ENCODE data around the gene GRM4.

Gene GRM4

GRCh38 chr6:34110610-34111009, 35.3 kb downstream of the GRM4 start:
- FAIRE-seq, result no peak
- no peak for DNase-seq (ENCODE audit: low spot score)

GRCh38 chr6:34108176-34108575, 37.7 kb downstream of the GRM4 start:
- no peak for DNase-seq (ENCODE audit: low spot score)
- FAIRE-seq, result no peak

GRCh38 chr6:34106900-34107299, 39.0 kb downstream of the GRM4 start:
- FAIRE-seq (no peak), DNase-seq (ENCODE audit: low spot score) (no peak)

GRCh38 chr6:34106421-34106820, 39.5 kb downstream of the GRM4 start:
- FAIRE-seq (no peak), DNase-seq (ENCODE audit: low spot score) (no peak)

- FAIRE-seq (no peak), DNase-seq (ENCODE audit: low spot score) (no peak)
These were observed 41.3 kb downstream of the GRM4 start for GRCh38 chr6:34104628-34105027.

DNA sequence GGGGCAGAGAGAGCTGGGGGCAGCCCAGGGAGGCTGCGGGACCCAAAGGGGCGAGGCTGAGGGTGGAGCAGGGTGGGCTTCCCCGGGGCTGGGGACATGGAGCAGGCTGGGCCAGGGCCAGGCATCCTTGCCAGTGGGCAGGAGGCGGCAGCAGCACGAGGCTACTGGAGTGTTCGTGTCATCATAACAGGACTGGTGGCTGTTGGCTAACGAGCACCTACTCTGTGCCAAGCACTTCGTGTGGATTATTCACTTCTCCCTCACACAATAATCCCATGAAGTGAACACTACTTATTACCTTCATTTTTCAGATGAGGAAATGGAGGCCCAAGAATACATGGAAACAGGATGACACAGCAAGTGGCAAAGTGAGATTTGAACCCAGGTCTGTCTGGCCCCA, 41.7 kb downstream of the GRM4 start:
- FAIRE-seq, result no peak
- DNase-seq (ENCODE audit: low spot score), result no peak

DNA sequence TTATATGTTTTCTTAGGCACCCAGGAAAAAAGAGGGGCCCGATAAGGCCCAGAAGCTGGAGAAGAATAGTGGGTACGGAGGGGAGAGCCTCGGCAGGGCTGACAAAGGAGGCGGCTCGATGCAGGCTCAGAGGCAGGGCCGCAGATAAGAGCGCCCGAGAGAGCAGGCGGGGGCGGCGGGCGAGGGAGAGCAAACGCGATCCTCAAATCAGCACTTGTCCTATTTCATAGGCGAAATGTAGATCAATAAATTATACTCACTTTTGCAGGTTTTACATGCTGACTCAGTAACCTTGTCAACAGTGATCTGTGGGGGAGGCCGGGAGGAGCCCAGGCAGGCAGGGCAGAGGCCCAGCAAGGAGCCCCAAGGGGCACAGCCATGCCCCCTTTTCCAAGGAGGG, 42.6 kb downstream of the GRM4 start:
- DNase-seq (ENCODE audit: low spot score) (no peak), FAIRE-seq (no peak)

DNA sequence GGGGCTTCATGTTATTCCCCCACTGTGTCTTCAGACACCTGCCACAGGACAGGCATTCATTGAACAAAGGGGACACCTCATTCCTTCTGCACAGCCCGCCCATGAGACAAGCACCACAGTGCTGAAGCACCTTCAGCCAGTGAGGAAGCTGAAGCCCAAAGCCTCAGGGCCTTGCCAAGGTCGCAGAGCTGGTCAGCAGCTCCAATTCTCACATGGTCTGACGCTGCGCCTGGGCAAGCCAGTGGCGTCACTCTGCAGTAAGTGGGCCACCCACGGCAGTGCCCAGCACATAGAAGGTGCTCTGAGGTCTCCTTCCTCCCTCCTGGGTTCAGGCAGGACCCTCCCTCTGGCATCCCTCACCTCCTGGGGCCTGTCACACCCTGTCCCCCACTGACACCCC, 43.2 kb downstream of the GRM4 start:
- no peak for DNase-seq (ENCODE audit: low spot score)
- FAIRE-seq, result no peak

- DNase-seq (ENCODE audit: low spot score) (no peak), FAIRE-seq (no peak)
These were observed 43.7 kb downstream of the GRM4 start for GRCh38 chr6:34102099-34102656.

- DNase-seq (ENCODE audit: low spot score) (no peak), FAIRE-seq (no peak)
These were observed 45.1 kb downstream of the GRM4 start for GRCh38 chr6:34100788-34101187.

- DNase-seq (ENCODE audit: low spot score), result no peak
- no peak for FAIRE-seq
These were observed 46.0 kb downstream of the GRM4 start for GRCh38 chr6:34099878-34100277.

DNA sequence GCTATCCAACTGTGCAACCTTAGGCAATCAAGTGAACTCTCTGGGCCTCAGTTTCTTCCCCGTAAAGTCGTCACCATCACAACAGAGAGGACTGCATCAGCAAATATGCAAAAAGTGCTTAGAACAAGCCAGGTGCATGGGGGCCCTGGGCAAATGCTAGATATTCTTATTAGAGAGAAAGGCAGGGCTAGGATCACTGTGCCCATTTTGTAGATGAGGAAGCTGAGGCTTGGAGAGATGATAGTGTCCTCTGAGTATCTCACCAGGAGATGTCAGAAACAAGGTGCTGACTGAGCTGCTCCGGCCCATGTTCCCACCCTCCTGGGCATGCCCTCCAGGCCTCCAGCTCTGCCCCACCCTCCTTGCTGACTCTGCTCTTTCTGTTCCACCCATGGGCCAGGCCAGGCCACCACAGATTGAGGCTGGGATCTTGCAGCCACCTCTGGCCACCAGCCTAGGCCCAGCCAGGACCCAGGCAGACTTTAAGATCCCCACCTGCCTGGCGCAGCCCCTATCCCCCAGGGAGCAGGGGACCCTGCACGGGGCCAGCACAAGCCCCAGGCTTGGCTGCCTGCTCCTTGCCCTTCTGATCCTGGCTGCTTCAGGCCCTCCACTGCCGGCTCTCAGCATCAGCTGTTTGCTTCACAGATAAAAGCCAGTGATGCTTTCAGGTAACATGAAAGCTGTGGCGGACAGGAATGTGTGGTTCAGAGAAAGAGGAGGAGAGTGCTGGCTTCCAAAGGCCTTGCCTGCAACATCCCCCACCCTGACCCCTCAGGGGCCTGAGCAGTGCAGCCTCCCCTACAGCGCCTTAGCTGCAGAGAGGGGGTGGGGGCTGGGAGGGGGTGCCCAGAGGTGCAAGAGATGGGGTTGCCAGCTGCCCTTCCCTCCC, 47.6 kb downstream of the GRM4 start:
- DNase-seq (ENCODE audit: low spot score) (no peak), FAIRE-seq (no peak)

DNA sequence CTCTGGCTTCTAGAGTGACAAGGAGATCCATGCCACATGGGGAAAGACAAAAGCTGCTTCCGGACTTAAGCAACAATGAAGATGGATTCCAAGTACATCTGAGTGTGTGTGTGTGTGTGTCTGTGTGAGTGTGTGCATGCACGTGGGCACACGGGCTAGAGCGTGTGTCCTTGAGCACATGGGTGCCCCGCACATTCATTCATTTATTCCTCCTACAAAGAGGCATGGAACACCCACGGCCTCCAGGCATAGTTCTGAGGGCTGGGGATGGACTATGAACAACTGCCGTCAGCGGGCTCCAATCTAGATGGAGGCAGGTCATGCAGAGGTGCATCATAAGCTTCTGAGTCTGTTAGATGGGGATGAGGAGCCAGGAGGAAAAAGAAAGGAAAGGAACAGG, 49.1 kb downstream of the GRM4 start:
- FAIRE-seq (no peak), DNase-seq (ENCODE audit: low spot score) (no peak)

DNA sequence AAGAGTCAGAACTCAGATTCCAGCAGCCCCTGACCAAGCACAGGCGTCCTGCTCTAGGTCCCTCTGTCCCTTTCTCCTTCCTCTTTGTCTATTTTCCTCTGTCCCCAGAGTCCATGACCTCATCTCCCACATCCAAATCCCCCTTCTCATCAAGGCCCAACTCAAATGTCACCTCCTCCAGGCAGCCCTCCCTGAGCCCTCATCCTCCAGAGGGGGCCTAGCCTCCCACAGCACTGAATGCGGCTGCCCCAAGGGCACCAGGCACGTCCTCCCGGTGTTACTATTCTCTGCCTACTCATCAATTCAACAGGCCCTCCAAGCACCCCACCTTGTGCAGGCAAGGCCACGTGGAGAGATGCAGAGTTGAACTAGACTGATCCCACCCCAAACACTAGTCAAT, 49.7 kb downstream of the GRM4 start:
- DNase-seq (ENCODE audit: low spot score) (no peak), FAIRE-seq (no peak)

DNA sequence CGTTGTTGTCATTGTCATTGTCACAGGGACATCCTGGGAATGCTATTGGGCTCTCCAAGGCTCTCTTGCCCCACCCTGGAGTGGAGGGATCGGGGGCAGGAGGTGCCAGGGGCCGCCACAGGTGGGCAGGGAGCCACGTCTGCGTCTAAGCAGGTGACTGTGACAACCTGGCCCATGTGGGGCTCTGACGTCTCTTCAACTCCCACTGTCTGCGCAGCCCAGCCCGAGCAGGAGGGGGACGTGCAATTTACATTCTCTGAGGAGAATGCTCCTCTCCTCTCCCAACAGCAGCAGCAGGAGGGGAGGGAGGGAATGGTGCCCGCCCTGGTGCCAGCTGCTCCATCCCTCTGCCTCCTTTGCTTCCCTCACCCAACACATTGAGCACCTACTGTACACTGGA, 50.1 kb downstream of the GRM4 start:
- FAIRE-seq (no peak), DNase-seq (ENCODE audit: low spot score) (no peak)

DNA sequence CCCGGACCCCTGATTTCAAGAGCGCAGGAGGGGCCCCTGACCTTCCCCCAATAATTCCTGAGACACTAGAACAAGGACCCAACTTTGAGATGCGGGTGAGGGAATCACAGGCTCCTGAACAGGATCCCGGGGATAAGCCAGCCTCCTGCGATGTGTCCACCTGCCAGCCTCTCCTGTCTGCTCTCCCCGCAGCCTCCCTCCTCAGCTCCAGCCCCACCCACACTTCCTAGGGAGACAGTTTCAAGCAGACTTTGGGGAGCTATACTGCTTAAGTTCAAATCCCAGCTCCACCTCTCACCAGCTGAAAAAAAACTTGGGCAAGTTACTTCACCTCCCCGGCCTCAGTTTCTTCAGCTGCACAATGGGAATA, 50.8 kb downstream of the GRM4 start:
- DNase-seq (ENCODE audit: low spot score) (no peak), FAIRE-seq (no peak)

DNA sequence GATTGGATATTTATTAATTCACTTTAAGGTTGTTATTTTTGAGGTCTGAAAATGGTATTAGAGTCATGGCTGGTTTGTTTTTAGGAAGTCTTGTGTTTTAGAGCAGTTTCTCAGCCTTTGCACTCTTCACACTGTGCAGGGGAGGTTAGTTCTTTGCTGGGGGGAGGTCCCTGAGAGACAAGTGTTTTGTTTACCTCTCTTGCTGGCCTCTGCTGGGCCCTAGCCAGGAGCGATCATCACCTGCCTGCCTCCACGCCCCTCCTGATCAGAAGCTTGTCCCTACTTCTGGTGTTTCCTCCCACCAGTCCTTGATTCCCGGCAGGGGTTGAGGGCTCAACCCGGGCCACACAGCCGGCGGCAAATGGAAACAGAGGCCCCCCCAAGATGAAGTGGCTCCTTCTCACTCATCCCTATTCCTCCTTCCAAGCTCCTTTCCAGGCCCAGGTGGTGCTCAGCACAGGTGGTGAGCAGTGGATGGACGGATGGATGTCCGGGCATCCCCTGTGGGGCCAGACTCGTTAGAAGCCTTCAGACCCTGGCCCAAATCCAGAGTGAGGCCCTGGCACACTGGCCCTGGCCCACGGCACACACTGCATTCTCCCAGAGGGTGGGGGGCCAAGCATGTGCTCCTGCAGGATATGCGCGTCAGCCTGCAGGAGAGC, 51.3 kb downstream of the GRM4 start:
- DNase-seq (ENCODE audit: low spot score) (no peak), FAIRE-seq (no peak)

DNA sequence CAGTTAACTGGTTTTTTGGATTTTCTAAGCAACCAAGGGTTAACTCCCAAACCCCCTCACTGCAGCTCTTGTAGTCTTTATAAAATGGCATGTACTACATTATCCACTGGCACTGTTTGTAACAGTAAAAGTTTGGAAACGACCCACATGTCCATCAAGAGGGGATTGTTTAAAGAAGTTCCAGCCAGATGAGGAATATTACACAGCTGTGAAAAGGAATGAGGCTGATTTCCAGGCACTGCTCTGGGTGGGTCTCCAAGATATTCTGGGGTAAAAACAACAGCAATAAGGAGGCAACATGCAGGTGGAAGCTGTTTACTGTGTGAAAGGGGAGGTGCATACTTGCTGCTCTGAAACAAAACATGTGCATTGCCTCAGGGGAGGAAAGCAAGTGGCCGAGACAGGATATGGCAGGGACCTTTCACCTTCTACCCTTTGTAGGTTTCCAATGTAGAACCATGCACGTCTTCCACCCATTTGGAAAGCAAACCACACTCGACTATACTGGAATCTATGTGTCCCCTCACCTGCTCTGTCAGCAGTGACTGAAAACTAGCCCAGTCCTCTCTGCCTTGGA, 51.9 kb downstream of the GRM4 start:
- DNase-seq (ENCODE audit: low spot score), result no peak
- no peak for FAIRE-seq

DNA sequence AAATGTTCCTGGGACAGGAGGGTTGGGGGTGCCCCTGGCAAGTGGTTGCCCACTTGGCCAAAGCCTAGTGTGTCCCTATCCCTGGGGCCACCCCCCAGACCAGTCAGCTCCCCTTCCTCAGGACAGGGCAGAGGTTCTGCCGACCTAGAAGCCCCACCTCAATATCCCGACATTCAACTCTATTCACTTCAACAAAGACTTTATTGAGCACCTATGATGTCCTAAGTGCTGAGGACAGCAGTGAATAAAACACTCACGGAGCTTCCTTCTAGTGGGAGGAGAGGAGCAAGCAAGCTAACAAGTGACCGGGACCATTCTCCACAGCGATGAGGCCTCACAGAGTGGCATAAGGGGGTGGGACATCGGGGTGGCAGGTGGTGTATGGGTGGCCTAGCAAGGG, 52.7 kb downstream of the GRM4 start:
- FAIRE-seq (no peak), DNase-seq (ENCODE audit: low spot score) (no peak)

- DNase-seq (ENCODE audit: low spot score) (no peak), FAIRE-seq (no peak)
These were observed 53.3 kb downstream of the GRM4 start for GRCh38 chr6:34092631-34093030.

- no peak for DNase-seq (ENCODE audit: low spot score)
- no peak for FAIRE-seq
These were observed 55.0 kb downstream of the GRM4 start for GRCh38 chr6:34090935-34091334.

GRCh38 chr6:34090529-34090928, 55.4 kb downstream of the GRM4 start:
- DNase-seq (ENCODE audit: low spot score), result no peak
- no peak for FAIRE-seq
